H9 (cell line): ENCODE measurements around the gene TCF23. TPM values are rescaled to one million over a fixed set of nuclear protein-coding genes. Genes with fewer than 3 reads are reported as not detected.

Source experiments
- DNase-seq: peaks from one replicate; pipeline ENCODE4 v3.0.0-alpha.2; 2017
- H2AFZ ChIP-seq: one replicate; pipeline ENCODE4 v1.6.1; 2013; ENCODE audit warnings: mild to moderate bottlenecking, low read length, control low read depth, moderate library complexity
- H2AK5ac ChIP-seq: 2 replicates; pipeline ENCODE4 v1.6.1; 2013; ENCODE audit warnings: low read length, control low read depth, mixed read lengths; ENCODE audit not compliant: insufficient read length
- H2BK120ac ChIP-seq: one replicate; pipeline ENCODE4 v1.6.1; 2013; ENCODE audit warnings: low read depth, mild to moderate bottlenecking, low read length, control low read depth, inconsistent platforms; ENCODE audit not compliant: poor library complexity, severe bottlenecking
- H2BK12ac ChIP-seq: 2 replicates; pipeline ENCODE4 v1.6.1; 2013; ENCODE audit warnings: low read length, control low read depth, mixed read lengths, low read depth; ENCODE audit not compliant: insufficient read length
- H2BK15ac ChIP-seq: 2 replicates; pipeline ENCODE4 v1.6.1; 2013; ENCODE audit warnings: low read depth, low read length, control low read depth
- H2BK20ac ChIP-seq: one replicate; pipeline ENCODE4 v1.6.1; 2013; ENCODE audit warnings: low read depth, mild to moderate bottlenecking, low read length, control low read depth, inconsistent platforms; ENCODE audit not compliant: poor library complexity, severe bottlenecking
- H2BK5ac ChIP-seq: 2 replicates; pipeline ENCODE4 v1.6.1; 2013; ENCODE audit warnings: low read length, control low read depth, mixed read lengths; ENCODE audit not compliant: insufficient read length
- H3K14ac ChIP-seq: 2 replicates; pipeline ENCODE4 v1.6.1; 2013; ENCODE audit warnings: low read length, control low read depth; ENCODE audit not compliant: insufficient read depth
- H3K18ac ChIP-seq: 2 replicates; pipeline ENCODE4 v1.6.1; 2013; ENCODE audit warnings: low read depth, mild to moderate bottlenecking, mixed read lengths, low read length, control low read depth; ENCODE audit not compliant: insufficient read length
- H3K23ac ChIP-seq: 2 replicates; pipeline ENCODE4 v1.6.1; 2013; ENCODE audit warnings: low read length, control low read depth, mixed read lengths, low read depth; ENCODE audit not compliant: insufficient read length
- H3K23me2 ChIP-seq: 2 replicates; pipeline ENCODE4 v1.6.1; 2013; ENCODE audit warnings: low read depth, mild to moderate bottlenecking, mixed read lengths, low read length, control low read depth; ENCODE audit not compliant: insufficient read length, poor library complexity, severe bottlenecking
- H3K27ac ChIP-seq: 2 replicates; pipeline ENCODE4 v1.5.1; 2013; ENCODE audit warnings: low read length, control low read depth, mixed read lengths, low read depth; ENCODE audit not compliant: insufficient read length
- H3K27me3 ChIP-seq: 2 replicates; pipeline ENCODE4 v1.6.1; 2013; ENCODE audit warnings: low read length, control low read depth, inconsistent platforms; ENCODE audit not compliant: insufficient read depth
- H3K4ac ChIP-seq: 2 replicates; pipeline ENCODE4 v1.6.1; 2013; ENCODE audit warnings: low read depth, mild to moderate bottlenecking, control low read depth, inconsistent platforms, low read length, moderate library complexity
- H3K4me1 ChIP-seq: 2 replicates; pipeline ENCODE4 v1.6.1; 2013; ENCODE audit warnings: low read length, control low read depth, inconsistent platforms; ENCODE audit not compliant: insufficient read depth
- H3K4me2 ChIP-seq: 2 replicates; pipeline ENCODE4 v1.6.1; 2013; ENCODE audit warnings: low read length, control low read depth, mixed read lengths; ENCODE audit not compliant: insufficient read length, insufficient read depth
- H3K56ac ChIP-seq: 2 replicates; pipeline ENCODE4 v1.6.1; 2013; ENCODE audit warnings: low read depth, mild to moderate bottlenecking, mixed read lengths, low read length, control low read depth; ENCODE audit not compliant: insufficient read length
- H3K79me1 ChIP-seq: 2 replicates; pipeline ENCODE4 v1.6.1; 2013; ENCODE audit warnings: low read depth, mild to moderate bottlenecking, moderate library complexity, low read length, control low read depth, inconsistent platforms; ENCODE audit not compliant: insufficient read depth, poor library complexity, severe bottlenecking
- H3K79me2 ChIP-seq: 2 replicates; pipeline ENCODE4 v1.6.1; 2013; ENCODE audit warnings: low read length, control low read depth, inconsistent platforms; ENCODE audit not compliant: insufficient read depth
- H3K9ac ChIP-seq: 2 replicates; pipeline ENCODE4 v1.6.1; 2013; ENCODE audit warnings: low read length, control low read depth, mixed read lengths; ENCODE audit not compliant: insufficient read length; ENCODE audit errors: extremely low read depth
- H3K9me3 ChIP-seq: one replicate; pipeline ENCODE4 v1.6.1; 2013; ENCODE audit warnings: low read depth, low read length, inconsistent platforms; ENCODE audit not compliant: control insufficient read depth
- H3T11ph ChIP-seq: one replicate; pipeline ENCODE4 v1.6.1; 2013; ENCODE audit warnings: mild to moderate bottlenecking, low read length, control low read depth, inconsistent platforms
- H4K20me1 ChIP-seq: one replicate; pipeline ENCODE4 v1.6.1; 2013; ENCODE audit not compliant: control insufficient read depth, insufficient read length, insufficient read depth
- H4K5ac ChIP-seq: 2 replicates; pipeline ENCODE4 v1.6.1; 2013; ENCODE audit warnings: low read depth, mild to moderate bottlenecking, mixed read lengths, low read length, control low read depth; ENCODE audit not compliant: insufficient read length
- H4K8ac ChIP-seq: replicated peaks from 2 replicates; pipeline ENCODE4 v1.6.1; 2013; ENCODE audit warnings: low read length, control low read depth, mixed read lengths, low read depth; ENCODE audit not compliant: insufficient read length
- H4K91ac ChIP-seq: 2 replicates; pipeline ENCODE4 v1.6.1; 2013; ENCODE audit warnings: low read depth, mild to moderate bottlenecking, moderate library complexity, mixed read lengths, low read length, control low read depth; ENCODE audit not compliant: insufficient read length
- H3K27ac Mint-ChIP-seq, 3 experiments: 2 replicates in 2 of 3; 3 replicates in 1 of 3; pipeline ENCODE4 v1.8.0; 2020 to 2021; ENCODE audit warnings: mixed read lengths in 3 of 3, mild to moderate bottlenecking in 1 of 3, moderate library complexity in 1 of 3
- H3K27me3 Mint-ChIP-seq: 2 replicates; pipeline ENCODE4 v1.8.0; 2021; ENCODE audit warnings: low read depth, mild to moderate bottlenecking, moderate library complexity, mixed read lengths
- H3K36me3 Mint-ChIP-seq, 3 experiments: 2 replicates in 2 of 3; 3 replicates in 1 of 3; pipeline ENCODE4 v1.8.0; 2020 to 2021; ENCODE audit warnings: low read depth in 3 of 3, mixed read lengths in 3 of 3; ENCODE audit not compliant: insufficient read depth in 1 of 3
- H3K4me1 Mint-ChIP-seq, 2 experiments: 2 replicates each; pipeline ENCODE4 v1.8.0; 2020; ENCODE audit warnings: mixed read lengths in 2 of 2
- H3K4me3 Mint-ChIP-seq, 2 experiments: 2 replicates in 1 of 2; 3 replicates in 1 of 2; pipeline ENCODE4 v1.8.0; 2020 to 2021; ENCODE audit warnings: mild to moderate bottlenecking in 2 of 2, mixed read lengths in 2 of 2, moderate library complexity in 1 of 2
- H3K9me3 Mint-ChIP-seq, 2 experiments: 2 replicates in 1 of 2; 3 replicates in 1 of 2; pipeline ENCODE4 v1.8.0; 2020; ENCODE audit warnings: mild to moderate bottlenecking in 2 of 2, mixed read lengths in 2 of 2, moderate library complexity in 1 of 2
- WGBS: extraction: QIAGEN DNeasy Blood & Tissue Kit; methylation state at CpG from one replicate; pipeline ENCODE4 v1.1.7; 2013; ENCODE audit warnings: missing lambda C conversion rate, low lambda C conversion rate, mixed read lengths; ENCODE audit not compliant: insufficient read length; ENCODE audit errors: extremely low coverage; 5-methylcytosine and 5-hydroxymethylcytosine counted together
- total RNA-seq: library from RNA; stranded (reverse); gene quantifications from 2 replicates; pipeline ENCODE4 v1.2.1, GENCODE V29; 2021
- TF ChIP-seq, protein P1 (sequence below): fragments of 200-600 bp; sonication (generic); conservative IDR thresholded peaks from 3 replicates; pipeline ENCODE4 v1.8.0; 2021; ENCODE audit warnings: antibody characterized with exemption, mild to moderate bottlenecking

Gene TCF23
- total RNA-seq, 1 experiment from 2014 or later: not detected

DNA sequence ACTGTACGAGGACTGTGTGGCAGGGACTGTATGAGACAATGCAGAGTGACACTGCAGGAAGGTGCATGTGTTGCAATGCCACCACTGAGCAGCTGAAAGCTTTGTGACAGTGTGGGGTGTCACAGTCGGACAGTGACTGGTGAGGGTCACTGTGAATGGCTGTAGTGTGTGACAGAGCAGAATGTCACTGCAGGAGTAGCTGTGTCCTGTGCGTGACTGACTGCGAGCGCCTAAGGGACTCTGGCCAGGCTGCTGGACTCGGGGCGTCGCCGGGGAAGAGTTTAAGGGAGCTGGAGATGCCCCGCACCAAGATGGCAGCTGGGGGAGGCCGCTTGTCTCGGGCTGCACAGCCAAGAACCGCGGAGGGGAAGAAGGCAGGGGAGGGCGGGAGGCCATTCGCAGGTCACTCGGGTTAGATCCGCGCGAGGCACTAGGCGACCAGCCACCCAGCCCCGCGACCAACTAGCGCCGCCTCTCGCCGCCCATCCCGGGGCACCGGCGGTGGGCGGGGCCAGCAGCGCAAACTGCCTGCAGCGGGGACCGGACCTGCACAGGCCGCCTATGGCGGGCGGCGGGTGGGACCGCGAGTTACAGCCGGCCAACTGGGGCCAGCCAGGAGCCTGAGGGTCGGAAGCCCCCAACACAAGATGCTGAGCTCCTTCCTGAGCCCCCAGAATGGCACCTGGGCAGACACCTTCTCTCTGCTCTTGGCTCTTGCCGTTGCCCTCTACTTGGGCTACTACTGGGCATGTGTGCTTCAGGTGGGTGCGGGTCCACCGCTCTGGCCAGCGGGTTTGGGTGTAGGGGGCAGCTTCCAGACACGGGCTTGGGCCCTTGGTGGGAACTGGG, 25.3 kb upstream of the TCF23 start, which contains the start of gene ABHD1:
ABHD1 (plus strand) TSS at position 514 of the 849 bp plus-strand sequence; CDS start at position 648, 134 bp downstream.
- Histone ChIP-seq H2BK120ac (no peak within 1 kb of the TSS), H4K8ac (no peak within 1 kb of the TSS), H3K79me2 (no peaks in the 10 kb centered on the region), H3K23me2 (peaks cover 7% of the 10 kb centered on the region), H2BK5ac (no peak within 1 kb of the TSS), H2BK20ac (no peak within 1 kb of the TSS), H4K5ac (no peak within 1 kb of the TSS), H3K9ac (no peak within 1 kb of the TSS), H3K4me1 (no peaks in the 10 kb centered on the region; the same call in 1 of the 2 replicates), H3K18ac (peak within 1 kb of the TSS; percentile 65), H3K4me2 (peak within 1 kb of the TSS; percentile 94), H3K14ac (peak within 1 kb of the TSS; percentile 69), H3K4ac (no peak within 1 kb of the TSS), H3K27me3 (peaks cover 12% of the 10 kb centered on the region; the same call in 1 of the 2 replicates), H3K79me1 (no peaks in the 10 kb centered on the region), H3K56ac (no peak within 1 kb of the TSS), H3K23ac (no peak within 1 kb of the TSS), H2BK15ac (no peak within 1 kb of the TSS; the same call in 1 of the 2 replicates), H4K91ac (no peak within 1 kb of the TSS), H2BK12ac (no peak within 1 kb of the TSS), H3K9me3 (no peaks in the 10 kb centered on the region), H2AK5ac (no peak within 1 kb of the TSS), H3K27ac (no peak within 1 kb of the TSS), H2AFZ (no peak within 1 kb of the TSS), H4K20me1 (peaks cover 2% of the 10 kb centered on the region), H3T11ph (no peak within 1 kb of the TSS)
- peak; percentile 67 for DNase-seq
- no peaks in the 10 kb centered on the region; a peak in 3 of 7 replicates for H3K36me3 Mint-ChIP-seq
- H3K9me3 Mint-ChIP-seq: no peaks in the 10 kb centered on the region
- no CpG with 5 or more reads among the region's 47 CpGs for WGBS
- TF ChIP-seq, protein P1, sequence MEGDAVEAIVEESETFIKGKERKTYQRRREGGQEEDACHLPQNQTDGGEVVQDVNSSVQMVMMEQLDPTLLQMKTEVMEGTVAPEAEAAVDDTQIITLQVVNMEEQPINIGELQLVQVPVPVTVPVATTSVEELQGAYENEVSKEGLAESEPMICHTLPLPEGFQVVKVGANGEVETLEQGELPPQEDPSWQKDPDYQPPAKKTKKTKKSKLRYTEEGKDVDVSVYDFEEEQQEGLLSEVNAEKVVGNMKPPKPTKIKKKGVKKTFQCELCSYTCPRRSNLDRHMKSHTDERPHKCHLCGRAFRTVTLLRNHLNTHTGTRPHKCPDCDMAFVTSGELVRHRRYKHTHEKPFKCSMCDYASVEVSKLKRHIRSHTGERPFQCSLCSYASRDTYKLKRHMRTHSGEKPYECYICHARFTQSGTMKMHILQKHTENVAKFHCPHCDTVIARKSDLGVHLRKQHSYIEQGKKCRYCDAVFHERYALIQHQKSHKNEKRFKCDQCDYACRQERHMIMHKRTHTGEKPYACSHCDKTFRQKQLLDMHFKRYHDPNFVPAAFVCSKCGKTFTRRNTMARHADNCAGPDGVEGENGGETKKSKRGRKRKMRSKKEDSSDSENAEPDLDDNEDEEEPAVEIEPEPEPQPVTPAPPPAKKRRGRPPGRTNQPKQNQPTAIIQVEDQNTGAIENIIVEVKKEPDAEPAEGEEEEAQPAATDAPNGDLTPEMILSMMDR: no peak
- peak within 1 kb of the TSS; percentile 80 to 89 for H3K4me3 Mint-ChIP-seq
- peaks cover 11 to 16% of the 10 kb centered on the region in 2 experiments for H3K4me1 Mint-ChIP-seq
- peaks cover 53% of the 10 kb centered on the region for H3K27me3 Mint-ChIP-seq
- peak within 1 kb of the TSS in 1 of 3 experiments; percentile 37; a peak in 1 of 7 replicates for H3K27ac Mint-ChIP-seq
